HG03457 (cell line): ENCODE results near the gene LMLN.
"Not testable (repeated sequence)": the region's sequence is repeated elsewhere in the genome, so short reads cannot be mapped to it uniquely, and the experiment has no call there.

Source experiments
- ATAC-seq: cut with Tn5 transposase; IDR thresholded peaks from one replicate; pipeline ENCODE4 v1.9.1; 2021; ENCODE audit warnings: moderate number of reproducible peaks; ENCODE audit not compliant: unreplicated experiment

Gene LMLN

DNA sequence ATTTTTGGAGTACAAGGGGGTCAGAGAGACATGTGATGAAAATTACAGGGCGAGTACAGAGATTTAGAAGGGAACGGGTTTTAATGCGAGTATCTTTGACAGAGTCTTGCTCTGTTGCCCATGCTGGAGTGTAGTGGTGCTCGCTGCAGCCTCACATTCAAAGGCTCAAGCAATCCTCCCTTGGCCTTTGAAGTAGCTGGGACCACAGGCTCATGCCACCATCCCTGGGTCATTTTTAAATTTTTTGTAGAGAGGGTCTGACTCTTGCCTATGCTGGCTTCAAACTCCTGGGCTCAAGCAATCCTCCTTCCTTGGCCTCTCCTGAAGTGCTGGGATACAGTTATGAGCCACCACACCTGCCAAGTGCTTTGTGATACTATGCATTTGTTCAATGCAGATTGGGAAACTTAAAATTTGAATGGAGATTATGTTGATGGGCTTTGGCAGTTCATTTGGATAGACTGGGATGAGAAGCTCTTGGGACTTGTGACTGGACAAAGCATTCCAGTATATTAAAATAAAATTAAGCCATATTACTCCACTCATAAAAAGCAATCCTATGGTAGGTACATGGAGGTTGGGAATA, 4.0 kb upstream of the LMLN start:
- no peak for ATAC-seq

DNA sequence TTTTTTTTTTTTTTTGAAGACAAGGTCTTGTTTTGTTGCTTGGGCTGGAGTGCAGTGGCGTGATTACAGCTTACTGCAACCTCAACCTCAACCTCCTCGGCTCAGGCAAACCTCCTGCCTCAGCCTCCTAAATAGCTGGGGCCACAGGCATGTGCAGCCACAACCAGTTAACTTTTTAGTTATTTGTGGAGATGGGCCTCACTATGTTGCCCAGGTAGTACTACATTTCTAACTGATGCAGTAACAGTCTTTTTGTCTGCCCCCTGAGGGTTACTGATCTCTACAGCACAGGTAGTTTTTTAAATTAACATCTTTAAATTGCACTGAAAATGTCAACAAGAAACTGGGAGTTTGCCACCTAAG, 3.4 kb upstream of the LMLN start:
- ATAC-seq: no peak

GRCh38 chr3:197957790-197958133, 2.3 kb upstream of the LMLN start:
- no peak for ATAC-seq

DNA sequence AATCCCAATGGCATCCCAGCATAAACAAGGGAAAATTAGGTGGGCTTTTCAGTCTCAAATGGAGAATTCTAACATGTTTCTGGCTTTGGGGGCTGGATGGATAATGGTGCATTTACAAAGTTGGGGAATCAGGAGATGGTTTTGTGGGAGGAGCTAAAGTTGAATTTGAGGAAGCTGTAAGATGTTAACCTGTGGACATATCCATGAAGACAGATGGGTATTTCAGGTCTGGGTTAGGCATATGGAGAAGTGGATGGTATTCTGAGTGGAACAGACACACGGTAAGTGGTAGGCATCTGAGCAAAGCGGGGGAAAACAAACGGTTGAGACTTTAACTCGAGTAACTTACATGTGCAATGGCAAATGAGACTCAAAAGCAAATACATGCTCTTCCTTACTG, 1.7 kb upstream of the LMLN start:
- ATAC-seq: no peak

GRCh38 chr3:197958848-197959247, 1.2 kb upstream of the LMLN start:
- not testable (repeated sequence) for ATAC-seq

- no peak for ATAC-seq
Observed at GRCh38 chr3:197959500-197959890, 522 bp upstream of the LMLN start.

- no peak for ATAC-seq
Observed at GRCh38 chr3:197960694-197961581, 921 bp downstream of the LMLN start.

DNA sequence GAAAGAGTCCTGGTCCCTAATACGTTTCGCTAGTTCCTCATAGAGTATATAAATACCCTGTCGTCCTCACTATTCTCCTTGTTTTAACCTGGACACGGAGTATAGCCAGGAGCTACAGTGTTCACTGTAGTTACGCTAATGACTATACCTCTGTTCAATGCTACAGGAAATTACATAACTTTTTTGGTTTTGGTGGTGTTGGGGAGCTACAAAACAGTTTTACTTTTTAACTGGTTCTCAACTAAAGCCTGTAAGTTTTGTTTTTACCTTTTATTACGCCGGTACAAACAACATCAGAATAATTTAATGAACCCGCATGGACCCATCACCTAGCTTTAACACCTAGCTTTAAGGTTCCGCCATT, 1.5 kb downstream of the LMLN start:
- no peak for ATAC-seq

DNA sequence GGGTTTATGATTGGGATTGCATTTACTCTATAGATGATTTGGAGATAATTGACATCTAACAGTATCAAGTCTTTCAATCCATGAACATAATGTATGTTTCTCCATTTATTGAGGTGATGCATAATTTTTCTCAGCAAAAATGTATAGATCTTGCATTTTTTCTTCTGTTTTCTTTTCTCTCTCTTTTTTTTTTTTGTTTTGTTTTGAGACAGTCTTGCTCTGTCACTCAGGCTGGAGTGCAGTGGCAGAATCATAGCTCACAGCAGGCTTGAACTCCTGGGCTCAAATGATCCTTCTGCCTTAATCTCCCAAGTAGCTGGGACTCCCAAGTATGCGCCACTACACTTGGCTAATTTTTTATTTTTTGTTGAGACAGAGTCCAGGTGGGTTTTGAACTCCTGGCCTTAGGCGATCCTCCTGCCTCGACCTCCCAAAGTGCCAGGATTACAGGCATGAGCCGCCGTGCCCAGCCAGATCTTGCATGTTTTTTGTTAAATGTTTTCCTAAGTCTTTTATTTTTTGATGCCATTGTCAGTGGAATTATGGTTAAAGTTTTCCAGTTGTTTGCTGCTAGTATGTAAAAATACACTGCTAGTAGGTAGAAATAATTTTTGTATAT, 3.1 kb downstream of the LMLN start:
- ATAC-seq: no peak

DNA sequence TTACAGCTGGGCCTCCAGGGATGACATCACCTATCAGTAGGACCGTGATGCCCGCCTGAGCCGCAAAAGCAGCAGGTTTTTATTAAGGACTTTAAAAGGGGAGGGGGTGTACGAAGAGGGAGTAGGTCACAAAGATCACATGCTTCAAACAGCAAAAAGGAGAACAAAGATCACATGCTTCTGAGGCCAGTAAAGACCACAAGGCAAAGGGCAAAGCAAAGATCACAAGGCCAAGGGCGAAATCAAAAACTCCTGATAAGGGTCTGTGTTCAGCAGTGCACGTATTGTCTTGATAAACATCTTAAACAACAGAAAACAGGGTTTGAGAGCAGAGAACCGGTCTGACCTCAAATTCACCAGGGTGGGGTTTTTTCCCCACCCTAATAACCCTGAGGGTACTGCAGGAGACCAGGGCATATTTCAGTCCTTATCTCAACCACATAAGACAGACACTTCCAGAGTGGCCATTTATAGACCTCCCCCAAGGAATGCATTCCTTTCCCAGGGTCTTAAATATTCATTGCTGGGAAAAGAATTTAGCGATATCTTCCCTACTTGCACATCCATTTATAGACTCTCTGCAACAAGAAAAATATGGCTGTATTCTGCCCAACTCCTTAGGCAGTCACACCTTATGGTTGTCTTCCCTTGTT, 7.4 kb downstream of the LMLN start:
- not testable (repeated sequence) for ATAC-seq

DNA sequence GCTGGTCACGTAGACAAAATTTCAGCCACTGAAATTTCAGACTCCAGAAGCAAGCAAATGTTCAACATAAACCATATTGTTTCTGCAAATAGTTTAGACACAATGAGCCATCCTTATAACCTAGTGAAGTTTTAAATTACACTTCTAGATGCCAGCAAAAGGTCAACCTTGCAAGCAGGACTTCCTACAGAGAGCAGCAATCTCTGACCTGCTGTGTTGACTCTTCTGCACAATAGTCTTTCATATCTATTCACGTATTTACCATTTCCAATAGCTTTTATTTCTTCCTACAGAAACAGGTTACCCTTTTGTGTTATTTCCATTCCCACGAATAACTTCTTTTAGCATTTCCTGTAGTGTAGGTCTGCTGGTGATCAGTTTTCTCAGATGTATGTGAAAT, 10.6 kb downstream of the LMLN start:
- no peak for ATAC-seq

DNA sequence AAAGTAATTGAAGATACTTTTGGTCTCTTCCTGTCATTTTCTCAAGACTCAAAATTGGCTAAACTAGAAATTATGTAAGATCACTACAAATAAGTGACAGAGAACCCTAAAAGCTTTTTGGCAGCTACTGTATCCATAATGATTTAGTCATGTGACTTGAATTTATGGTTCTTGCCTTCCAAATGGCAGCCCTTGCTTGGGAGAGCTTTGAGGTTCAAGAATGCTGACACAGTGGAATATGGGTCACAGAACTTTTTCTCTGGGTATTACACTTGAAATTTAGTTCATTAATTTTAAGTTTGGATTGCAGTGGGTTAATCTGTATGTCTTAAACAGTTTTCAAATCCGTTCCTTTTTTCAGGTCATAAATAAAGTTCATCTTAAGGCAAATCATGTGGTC, 14.0 kb downstream of the LMLN start:
- ATAC-seq: no peak

DNA sequence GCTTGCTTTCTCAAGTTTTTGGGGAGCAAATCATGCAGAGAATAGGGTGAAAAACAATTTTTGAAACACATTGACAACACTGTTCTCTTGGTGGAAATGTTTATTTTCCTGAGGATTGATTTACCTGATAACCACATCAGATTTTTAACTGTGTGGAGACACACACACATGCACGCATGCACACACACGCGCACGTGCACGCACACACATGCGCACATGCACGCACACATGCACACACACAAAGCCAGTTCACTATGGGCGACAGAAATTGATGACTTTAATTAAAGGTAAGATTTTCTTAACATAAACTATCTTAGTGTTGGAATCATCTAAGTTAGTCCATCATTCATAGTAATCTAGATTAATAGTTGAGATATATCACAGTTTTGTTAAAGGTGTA, 15.3 kb downstream of the LMLN start:
- ATAC-seq: no peak

DNA sequence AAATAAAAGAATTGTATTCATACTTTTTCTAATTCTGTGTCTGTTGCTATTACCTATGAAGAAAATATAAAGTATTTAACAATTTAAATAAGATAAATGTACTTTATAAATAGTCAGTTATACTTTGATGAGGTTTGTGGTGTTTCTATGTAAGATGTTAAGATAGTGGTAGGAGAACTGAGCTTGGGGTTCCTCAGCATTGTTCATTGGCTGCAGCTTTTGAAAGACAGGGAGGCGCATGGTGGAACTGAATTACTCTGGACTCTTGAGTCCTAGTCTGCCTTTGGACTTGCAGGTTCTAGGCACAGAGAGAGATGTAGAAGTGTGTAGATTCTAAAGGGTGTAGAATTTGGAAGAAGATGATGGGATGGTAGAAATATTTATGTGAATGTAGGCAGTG, 23.1 kb downstream of the LMLN start:
- no peak for ATAC-seq

DNA sequence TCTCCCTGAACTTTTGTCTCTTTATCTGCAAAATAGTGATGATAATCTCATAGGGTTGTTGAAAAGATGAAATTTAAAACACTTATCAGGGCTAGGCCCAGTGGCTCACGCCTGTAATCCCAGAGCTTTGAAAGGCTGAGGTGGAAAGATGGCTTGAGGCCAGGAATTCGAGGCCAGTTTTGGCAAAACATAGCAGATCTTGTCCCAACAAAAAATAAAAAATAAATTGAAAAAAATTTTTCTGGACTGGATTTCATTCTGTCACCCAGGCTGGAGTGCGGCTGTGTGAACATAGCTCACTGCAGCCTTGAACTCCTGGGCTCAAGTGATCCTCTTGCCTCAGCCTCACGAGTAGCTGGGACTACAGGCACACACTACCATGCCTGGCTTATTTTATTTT, 29.6 kb downstream of the LMLN start:
- ATAC-seq: no peak

- ATAC-seq: no peak
Observed at GRCh38 chr3:197994736-197995135, 34.7 kb downstream of the LMLN start.

DNA sequence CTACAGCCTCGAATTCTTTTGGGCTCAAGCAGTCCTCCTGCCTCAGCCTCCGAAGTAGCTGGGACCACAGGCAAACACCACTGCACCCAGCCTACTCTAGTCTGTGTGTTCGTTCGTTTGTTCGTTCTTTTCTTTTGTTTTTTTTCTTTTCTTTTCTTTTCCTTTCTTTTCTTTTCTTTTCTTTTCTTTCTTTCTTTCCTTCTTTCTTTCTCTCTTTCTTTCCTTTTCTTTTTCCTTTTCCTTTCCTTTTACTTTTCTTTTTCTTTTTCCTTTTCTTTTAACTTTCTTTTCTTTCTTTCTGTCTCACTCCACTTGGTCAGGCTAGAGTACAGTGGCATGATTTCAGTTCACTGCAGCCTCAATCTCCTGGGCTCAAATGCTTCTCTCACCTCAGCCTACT, 36.8 kb downstream of the LMLN start:
- ATAC-seq: no peak

GRCh38 chr3:197997936-197998335, 37.9 kb downstream of the LMLN start:
- no peak for ATAC-seq

- ATAC-seq: no peak
Observed at GRCh38 chr3:198017090-198017489, 57.1 kb downstream of the LMLN start.

- ATAC-seq: no peak
Observed at GRCh38 chr3:198018416-198018815, 58.4 kb downstream of the LMLN start.

GRCh38 chr3:198019115-198019514, 59.1 kb downstream of the LMLN start:
- ATAC-seq: no peak

- no peak for ATAC-seq
Observed at GRCh38 chr3:198021320-198021719, 61.3 kb downstream of the LMLN start.
